SIG-M5 (cell line): Measurements from ENCODE around the gene CHPF2.
A peak's percentile ranks its signal among the peaks of the same experiment; 100 is the strongest.

Source experiments
- DNase-seq: peaks from one replicate; lab custom pipeline; 2025; lab: John Stamatoyannopoulos, UW

CHPF2 gene

DNA sequence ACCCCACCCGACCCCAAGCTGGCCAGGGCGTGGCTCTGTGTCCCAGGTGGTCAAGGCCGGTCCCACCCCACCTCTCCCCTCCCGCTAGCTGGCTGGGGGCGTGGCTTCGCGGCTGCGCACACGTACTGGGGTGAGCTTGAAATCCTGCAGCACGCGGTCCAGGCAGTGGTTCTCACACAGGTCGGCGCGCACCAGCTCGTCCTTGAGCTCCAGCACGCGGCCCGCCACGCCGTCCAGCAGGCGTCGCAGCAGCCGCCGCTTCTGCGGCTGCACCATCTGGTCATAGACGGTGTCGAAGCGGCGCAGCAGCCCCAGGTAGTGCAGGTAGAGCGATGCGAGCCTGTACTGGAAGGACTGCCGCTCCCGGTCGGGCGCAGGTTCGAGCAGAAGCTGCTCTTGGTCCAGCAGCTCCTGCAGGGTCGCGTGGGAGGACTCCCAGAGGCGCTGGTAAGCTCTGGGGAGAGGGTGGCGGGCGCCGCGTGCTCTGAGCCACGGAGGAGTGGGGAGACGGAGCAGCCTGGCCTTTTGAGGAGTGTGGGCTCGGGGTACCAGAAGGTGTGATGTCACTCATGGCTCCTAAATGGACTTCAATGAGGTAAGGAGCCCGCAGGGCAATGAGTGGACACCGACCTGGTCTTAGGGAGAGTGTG, 27.8 kb upstream of the CHPF2 start:
- DNase-seq: no peak

DNA sequence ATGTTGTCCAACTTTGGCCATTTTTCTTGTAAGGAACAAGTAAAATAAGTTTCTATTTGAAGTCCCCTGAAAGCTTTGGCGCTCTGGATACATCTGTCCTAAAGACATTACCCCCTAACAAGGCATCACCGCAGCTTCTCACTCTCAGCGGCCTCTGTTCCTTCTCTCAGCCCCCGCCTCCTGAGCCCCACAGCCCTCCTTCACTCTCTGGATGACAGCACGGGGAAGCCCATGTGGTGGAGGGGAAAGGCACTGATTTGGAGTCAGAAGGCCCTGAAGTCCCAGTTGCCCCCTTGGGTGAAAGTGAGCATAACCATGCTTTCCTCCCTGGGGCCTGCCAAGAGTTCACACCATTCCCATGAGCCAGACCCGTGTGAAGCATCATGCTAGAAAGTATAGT, 26.6 kb upstream of the CHPF2 start:
- no peak for DNase-seq

DNA sequence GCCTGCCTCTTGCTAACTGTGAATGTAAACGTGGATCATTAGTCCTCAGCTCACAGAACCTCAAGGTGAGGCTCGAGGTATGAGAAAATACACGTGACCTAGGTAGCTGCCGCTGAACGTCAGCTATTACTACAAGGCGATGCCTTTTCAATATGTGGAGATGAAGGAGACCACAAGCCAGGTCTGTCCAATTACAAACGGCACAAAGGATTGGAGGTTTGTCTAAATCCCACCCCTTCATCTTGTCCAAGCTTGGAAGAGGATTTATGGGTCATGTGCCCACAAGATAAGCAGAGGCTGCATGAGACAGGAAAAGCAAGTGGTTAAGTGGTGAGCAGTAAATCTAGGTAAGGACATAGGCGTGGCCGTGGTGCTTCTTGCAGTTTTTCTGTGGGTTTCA, 25.4 kb upstream of the CHPF2 start:
- no peak for DNase-seq

DNA sequence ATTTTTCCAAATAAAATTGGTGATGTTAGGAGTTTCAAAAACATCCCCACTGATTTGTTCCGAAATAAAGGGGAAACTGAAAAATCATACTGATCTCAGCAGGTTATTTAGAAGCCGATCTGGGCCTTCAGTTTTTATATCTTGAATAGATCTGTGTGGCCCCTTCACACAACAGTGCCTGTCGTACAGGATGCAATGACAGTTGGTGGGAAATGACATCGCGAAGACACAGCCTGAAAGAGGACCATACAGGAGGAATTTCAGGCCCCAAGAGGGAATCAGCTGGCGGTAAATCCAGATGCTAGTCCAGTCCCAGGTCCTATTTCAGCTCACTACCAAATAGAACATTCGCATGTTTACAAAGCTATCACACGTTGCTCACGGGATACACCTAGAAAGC, 25.0 kb upstream of the CHPF2 start:
- DNase-seq: no peak

DNA sequence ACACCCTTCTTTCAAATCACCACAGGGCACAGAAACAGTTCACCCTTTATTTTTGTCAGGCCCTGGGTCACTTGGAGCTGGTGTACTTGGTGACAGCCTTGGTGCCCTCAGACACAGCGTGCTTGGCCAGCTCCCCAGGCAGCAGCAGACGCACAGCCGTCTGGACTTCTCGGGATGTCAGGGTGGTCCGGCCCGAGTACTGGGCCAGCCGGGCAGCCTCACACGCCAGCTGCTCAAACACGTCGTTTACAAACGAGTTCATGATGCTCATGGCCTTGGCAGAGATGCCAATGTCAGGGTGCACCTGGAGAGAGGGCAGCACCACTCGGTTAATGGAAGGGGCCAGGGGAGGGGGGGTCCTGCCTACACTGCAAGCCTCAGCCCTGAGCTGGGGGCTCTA, 24.5 kb upstream of the CHPF2 start:
- DNase-seq: no peak

DNA sequence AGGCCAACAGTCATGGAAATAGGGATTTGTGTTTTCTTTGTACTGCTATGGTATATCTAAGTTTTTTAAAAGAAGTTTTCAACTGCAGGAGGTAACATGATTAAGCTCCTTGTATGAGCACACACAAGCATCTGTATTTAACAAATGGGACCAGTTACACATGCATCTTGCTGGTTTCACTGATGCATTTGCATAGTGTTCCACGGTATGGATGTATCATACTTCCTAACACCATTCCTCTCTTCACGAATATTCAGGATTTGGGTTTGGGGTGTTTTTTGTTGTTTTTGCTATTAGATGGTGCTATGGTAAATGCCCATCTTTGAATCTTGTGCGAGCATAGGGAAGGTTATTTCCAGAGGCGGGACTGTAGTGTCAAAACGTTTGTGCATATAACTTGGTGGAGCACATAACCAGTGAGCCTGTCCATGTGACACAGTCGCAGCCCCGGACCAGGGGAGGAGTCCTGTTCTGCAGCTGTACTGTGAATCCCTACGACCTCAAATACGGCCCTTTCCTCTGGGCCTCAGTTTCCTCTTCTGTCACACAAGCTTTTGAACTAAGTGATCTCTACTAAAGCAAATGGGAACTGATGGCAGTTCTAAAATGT, 23.9 kb upstream of the CHPF2 start:
- DNase-seq: no peak

DNA sequence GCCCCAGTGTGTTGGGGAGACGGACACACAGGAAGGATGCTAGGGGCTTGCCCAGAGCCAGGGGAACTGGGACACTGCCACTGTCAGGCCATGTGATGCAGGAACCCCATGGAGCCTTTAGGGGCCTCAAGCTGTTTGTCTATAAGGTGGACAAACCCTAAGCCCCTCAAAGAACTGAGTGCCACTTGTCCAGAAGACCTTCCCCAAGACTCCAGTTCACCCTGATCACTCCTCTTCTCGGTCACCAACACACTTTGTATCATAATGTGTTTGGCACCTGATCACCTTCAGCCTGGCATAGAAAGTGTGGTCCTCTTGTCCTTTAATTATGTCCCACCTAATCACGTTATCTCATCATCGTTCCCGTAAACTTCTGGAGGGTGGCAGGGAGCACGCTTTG, 22.7 kb upstream of the CHPF2 start:
- DNase-seq: no peak

DNA sequence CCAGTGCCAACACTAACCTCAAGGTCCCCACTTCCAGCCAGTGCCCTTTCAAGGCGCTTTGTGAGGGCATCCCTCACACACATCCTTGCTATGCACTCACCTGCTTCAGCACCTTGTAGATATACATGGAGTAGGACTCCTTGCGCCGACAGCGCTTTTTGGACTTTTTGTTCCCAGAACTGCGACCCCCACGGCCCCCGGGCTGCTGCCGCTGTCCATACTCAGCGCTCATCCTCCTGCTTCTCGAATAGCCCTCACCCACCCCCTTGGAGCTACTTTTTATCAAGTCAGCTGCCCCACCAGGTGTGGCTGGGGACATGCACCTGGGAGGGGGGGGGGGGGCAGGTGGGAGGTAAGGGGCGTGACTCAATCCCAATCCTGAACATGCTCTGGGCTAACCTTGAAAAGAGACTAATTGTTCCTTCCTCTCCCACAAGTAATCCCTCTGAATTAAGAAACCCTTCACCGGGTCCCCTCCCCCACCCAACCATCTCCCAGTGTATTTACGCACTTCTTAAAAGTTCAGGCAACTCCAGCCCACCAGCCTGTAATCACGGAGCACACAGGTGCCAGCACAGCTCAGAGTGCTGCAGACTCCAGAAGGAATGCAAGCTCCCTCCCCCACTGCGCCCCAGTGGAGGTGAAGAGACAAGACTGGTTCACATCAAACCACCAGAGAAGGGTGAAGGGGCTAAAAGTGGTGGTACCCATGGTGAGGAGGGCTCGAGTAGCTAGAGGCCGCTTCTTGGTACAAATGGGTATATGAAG, 22.0 kb upstream of the CHPF2 start, which contains the start of gene H2BK1:
TSS of gene H2BK1 (minus strand) at position 402 of the 768 bp plus-strand sequence. CDS start at position 232, 170 bp downstream.
- DNase-seq: no peak

DNA sequence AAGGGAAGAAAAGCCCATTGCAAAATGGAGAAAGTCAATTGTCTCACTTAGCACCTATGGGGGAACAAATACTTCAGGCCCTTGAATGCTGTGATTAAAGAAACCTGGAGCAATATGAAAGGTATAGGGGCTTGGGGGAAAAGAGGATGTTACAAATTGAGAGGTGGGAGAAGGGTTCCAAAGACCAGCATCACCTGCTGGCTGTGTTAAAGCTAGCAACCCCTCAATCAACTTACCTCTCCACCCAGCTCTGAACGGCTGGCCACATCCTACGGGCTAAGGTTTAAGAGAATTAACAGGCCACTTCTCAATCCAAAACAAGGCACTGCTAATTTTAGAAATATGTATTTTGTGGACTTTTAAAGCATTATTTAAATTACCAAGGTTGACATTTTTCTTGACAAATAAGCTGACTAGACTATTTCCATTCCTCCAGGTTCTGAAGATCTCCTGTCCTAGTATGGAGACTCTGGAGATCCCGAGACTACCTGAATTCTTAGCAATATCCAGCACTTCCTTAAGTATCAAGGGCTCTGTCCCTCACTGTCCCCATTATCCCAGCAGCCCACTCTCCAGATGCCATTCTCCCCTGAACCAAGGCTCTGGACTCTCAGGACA, 21.0 kb upstream of the CHPF2 start:
- DNase-seq: no peak

DNA sequence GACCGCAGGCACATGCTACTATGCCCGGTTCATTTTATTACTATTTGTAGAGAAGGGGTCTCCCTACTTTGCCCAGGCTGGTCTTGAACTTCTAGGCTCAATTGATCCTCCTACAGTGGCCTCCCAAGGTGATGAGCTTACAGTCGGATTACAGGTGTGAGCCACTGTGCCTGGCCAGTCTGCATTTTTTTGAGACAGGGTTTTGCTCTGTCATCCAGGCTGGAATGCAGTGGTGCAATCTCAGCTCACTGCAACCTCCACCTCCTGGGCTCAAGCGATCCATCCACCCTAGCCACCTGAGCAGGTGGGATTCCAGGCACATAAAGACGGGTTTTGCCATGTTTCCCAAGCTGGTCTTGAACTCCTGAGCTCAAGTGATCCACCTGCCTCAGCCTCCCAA, 19.7 kb upstream of the CHPF2 start:
- DNase-seq: no peak

DNA sequence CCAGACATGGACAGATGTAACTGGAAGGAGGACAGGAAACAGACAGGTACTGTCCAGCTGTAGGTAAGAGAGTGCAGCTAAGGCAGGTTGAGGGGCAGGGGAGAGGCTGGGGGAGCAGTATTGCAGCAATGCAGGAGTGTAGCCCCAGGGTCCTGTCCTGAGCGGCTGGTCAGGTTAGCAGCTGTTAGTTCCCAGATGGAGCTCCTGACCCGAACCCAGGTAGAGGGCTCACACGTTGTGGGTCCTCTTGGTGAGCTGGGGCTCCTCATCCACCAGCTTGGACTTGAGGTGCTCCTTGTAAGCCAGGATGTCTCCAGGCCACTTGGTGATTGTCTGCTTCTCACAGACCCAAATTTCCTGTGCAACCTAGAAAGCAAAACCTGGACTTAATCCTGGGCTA, 18.5 kb upstream of the CHPF2 start:
- no peak for DNase-seq

DNA sequence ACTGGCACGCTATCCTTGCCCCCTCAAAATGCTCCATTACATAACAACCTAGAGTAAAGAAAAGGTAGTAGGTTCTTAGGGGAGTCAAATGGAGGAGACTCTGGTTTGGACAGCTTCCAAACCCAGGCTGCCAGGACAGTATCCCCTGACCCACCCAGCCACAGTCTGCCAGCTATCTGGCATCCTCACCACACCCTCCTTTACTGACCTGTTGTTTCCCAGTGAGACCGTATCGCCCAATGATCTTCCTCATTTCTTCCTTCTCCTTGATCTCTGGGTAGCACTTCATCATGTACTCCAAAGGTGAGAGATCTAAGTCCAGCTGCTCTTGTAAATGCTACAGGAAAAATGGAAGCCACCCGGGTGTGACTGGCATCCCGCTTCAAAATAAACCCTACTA, 16.9 kb upstream of the CHPF2 start:
- no peak for DNase-seq

DNA sequence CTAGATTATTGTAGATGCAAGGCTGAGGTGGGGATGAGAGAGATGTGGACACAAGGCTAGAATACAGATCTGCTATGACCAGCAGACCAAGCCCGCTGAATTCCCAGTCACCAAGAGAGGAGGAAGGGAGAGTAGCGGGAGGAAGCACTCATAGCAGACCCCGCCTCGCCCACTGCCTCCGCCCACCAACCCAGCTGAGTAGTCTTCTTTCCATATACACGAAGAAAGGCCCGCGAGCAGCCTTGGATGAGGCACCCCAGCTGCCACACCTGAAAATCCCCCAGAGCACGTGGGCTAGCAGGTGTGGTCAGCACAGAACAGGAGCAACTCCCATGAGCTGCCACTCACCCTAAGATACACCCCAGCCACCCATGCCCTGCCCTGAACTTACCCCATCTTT, 14.1 kb upstream of the CHPF2 start:
- no peak for DNase-seq

DNA sequence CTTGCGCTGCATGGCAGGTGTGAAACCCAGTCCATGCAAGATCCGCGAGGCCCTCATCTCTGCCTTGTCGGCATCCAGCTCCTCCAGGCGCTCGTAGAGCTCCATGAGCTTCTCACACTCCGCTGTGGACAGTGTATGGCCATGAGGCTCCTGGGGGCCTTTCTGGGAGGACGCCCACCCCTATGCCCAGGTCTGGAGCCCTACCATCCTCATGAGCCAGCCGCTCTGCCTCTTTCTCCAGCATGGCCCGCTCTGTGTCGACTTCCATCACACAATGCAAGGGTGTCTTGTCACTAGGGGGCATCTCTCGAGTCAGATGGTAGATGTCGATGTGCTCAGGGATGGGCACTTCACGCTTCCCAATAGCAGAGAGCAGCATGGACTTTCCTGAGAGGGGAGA, 8.6 kb upstream of the CHPF2 start:
- no peak for DNase-seq

DNA sequence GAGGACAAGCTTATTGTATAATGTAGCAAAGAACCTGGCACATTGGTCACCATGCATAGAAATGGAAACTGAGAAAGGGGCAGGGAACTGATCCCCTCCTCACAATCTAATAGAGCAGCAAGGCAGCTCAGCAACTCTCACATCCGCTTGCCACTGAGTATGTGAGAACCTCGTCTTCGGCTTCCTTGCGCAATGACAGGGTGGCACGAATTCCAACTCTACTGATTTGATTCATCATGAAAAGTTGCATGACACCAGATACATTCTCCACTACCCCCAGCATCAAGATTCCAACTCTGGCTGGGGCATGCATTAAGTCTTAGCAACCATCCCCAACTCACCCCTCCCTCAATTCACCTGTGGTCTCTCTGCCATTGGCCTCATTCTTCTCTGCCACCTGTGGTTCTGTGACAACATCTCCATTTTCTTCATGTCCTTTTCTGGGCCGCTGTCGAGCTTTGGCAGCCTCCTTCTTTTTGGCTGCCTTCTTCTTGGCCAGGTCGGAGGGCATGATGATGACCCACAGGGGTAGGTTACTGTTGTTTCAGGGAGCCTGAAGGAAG, 6.3 kb upstream of the CHPF2 start:
- peak; percentile 0 for DNase-seq

DNA sequence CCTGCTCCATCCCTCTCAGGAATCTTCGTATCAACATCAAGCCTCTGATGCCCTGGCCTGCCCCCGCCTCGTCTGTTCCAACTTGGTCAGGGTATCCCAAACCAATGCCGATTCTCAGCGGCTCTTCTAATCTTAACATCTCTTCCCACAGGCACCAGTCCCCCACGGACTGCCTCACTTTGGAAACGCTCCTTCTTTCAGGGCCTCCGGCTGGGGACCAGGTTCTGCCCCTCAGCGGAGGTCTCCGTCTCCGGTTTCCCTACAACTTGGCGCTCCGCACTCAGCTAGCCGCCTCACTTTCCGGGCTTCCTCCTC, 5.8 kb upstream of the CHPF2 start:
- DNase-seq: no peak

DNA sequence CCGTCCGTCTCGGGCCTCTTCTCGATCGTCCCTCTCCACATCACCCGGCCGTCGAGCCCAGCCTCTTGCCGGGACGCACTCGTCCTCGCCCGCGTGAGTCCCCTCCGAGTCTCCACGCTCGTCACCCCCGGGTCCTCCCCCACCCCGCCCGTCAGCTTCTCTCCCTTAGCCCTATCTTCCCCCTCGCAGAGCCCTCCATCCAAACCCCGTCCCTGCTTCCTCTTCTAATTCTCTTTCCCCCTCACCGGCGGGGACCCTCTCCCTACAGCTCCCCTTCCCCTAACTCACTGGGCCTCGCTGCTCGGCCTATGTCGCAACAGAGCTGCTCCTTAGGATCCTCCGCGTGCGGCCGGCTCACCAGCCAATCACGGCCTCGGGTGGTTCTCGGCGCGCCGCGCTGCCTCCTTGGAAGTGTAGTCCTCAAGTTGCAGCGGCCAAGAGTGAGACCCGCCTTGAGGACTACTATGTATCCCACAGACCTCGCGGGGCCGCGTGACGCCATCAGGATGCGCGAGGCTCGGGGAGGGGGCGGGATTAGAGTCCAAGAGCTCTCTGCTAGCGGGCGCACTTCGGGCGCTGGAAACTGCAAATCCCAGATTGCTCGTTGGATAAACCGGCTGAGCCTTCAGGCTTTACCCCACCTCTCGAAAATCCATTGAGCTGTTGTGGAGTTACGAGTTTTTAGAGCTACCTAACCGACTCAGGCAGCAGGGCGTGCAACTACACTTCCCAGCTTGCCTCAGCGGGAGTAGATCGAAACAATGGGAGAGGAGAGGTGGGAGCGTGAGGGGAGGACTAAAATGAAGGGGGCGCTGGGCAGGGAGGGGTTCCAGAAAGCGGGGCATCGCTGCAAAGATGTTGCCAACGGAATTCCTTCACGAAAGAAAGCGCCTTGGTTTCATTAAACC, 5.2 kb upstream of the CHPF2 start, which contains the start of gene ABCF2:
TSS of gene ABCF2 (minus strand) at position 331 of the 908 bp plus-strand sequence. CDS start 747 bp downstream, outside the sequence.
- DNase-seq: peak; percentile 72

DNA sequence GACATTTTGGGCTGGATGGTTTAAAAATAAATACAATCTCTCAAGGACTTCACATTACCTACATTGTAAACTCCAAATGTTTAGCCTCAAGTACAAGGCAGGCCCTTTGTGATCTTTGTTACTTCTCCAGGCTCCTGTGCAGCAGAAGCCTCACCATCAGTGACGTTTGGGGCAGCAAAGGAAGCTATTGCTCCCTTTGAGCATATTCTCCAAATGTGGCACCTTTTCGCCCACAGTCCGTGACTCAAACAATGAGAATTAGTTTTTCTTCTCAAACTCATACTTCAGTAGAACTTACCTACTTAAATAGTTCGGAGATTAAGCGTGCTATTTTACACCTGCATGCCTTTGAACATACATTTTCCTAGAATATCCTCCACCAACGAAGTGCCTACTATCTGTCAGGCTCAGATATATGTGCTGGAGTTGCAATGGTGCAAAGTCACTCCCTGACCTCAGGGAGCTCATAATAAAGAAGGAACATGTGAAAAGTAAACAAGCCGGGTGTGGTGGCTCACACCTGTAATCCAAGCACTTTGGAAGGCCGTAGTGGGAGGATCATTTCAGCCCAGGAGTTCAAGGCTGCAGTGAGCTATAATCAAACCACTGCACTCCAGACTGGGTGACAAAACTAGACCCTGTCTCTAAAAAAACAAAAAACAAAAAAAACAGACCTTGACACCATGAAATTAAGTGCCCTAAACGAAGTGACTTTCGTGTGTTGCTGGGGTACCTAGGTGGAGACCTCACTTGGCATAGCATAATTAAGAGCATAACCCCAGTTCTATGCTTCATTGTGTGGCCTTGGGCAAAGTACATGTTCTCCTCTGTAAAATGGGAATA, 4.0 kb upstream of the CHPF2 start:
- no peak for DNase-seq

DNA sequence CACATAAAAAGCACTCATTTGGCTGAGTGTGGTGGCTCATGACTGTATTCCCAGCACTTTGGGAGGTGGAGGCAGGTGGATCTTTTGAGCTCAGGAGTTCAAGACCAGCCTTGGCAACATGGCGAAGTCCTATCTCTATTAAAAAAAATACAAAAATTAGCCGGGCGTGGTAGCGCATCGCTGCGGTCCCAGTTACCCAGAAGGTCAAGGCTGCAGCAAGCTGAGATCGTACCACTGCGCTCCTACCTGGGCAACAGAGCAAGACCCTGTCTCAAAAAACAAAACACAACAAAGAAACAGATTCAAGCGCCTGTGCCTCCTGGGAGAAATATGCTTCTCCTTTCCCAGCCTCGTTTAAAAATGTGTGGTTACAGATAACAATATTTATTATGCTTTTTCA, 3.0 kb upstream of the CHPF2 start:
- no peak for DNase-seq

DNA sequence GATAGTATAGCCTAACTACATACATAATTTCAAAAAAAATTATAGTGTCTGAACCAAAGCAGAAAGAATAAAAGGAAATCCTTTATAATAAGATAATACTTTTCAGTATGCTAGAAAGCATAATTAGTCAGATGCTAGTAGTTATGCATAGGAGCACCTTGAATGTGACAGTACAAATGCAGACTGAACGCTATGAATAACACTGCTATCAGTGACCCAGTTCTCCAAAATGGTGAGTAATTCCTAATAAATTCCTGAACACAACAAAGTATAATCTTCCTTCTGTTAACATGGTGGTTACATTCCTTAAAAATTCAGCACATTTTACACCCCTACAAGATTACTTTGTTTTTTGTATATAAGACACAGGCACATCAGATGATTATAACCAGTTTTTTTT, 1.2 kb upstream of the CHPF2 start:
- DNase-seq: no peak
